Tibial nerve (tissue), 4 donors: ENCODE measurements around the gene PDLIM3. TPM values are rescaled to one million over a fixed set of nuclear protein-coding genes. Genes with fewer than 3 reads are reported as not detected.

Experiments used
- DNase-seq, 2 donors: peaks; one replicate each; pipeline ENCODE4 v3.0.0-alpha.2; 2019; ENCODE audit warnings: low spot score in 2 of 2
- H3K27ac ChIP-seq, 4 donors: fragments of 200-600 bp; sonication (generic) in 3 of 4; one replicate each; pipeline ENCODE4 v1.5.1; 2017 to 2019; ENCODE audit warnings: mild to moderate bottlenecking in 1 of 4
- H3K27me3 ChIP-seq, 2 donors: fragments of 200-600 bp; sonication (generic) in 1 of 2; one replicate each; pipeline versions ENCODE4 v1.5.1 to v1.6.0; 2017 to 2019
- H3K36me3 ChIP-seq, 3 donors: fragments of 200-600 bp; sonication (generic); one replicate each; pipeline ENCODE4 v1.5.1; 2018 to 2019
- H3K4me1 ChIP-seq, 4 donors: fragments of 200-600 bp; sonication (generic) in 3 of 4; one replicate each; pipeline ENCODE4 v1.5.1; 2017 to 2019
- H3K4me3 ChIP-seq, 4 donors: fragments of 200-600 bp; sonication (generic) in 3 of 4; one replicate each; pipeline ENCODE4 v1.5.1; 2017 to 2019; ENCODE audit warnings: mild to moderate bottlenecking in 1 of 4, moderate library complexity in 1 of 4
- H3K9me3 ChIP-seq, 4 donors: fragments of 200-600 bp; sonication (generic) in 3 of 4; one replicate each; pipeline ENCODE4 v1.5.1; 2017 to 2019
- CTCF ChIP-seq, 5 experiments: fragments of 200-600 bp in 3 of 5; fragments of 450-650 bp in 2 of 5; sonication (generic) in 3 of 5; IDR thresholded peaks; one replicate each; pipeline ENCODE4 v1.5.1; 2016 to 2019; ENCODE audit warnings: antibody characterized with exemption in 5 of 5, mild to moderate bottlenecking in 3 of 5, moderate library complexity in 2 of 5
- EP300 ChIP-seq, 2 donors: sonication (generic); formaldehyde crosslinking; IDR thresholded peaks; one replicate each; pipeline ENCODE4 v1.6.1; 2017; ENCODE audit warnings: antibody characterized with exemption in 2 of 2, mild to moderate bottlenecking in 1 of 2
- POLR2A ChIP-seq, 2 donors: fragments of 450-650 bp; IDR thresholded peaks; one replicate each; pipeline ENCODE4 v1.6.1; 2017; ENCODE audit warnings: antibody characterized with exemption in 2 of 2, mild to moderate bottlenecking in 2 of 2, moderate library complexity in 2 of 2
- WGBS, 2 donors: methylation state at CpG; one replicate each; pipeline ENCODE4 v1.1.5; 2018; 5-methylcytosine and 5-hydroxymethylcytosine counted together
- total RNA-seq, 4 donors: library from RNA; depleted of rRNA; stranded (reverse); fragments of >200 nt; gene quantifications; one replicate each; pipeline ENCODE4 v1.1.0, GENCODE V29; 2016

The PDLIM3 gene
- total RNA-seq, 4 donors from 2014 or later: 24.5 to 56.9 (median 45.0) TPM

- peaks cover 0 to 23% (median 0%) of the 10 kb centered on the region in 3 donors for H3K36me3 ChIP-seq
- no peak overlapping the region for H3K4me3 ChIP-seq
- peaks cover 0 to 15% (median 0%) of the 10 kb centered on the region in 4 donors for H3K9me3 ChIP-seq
- no peak for TF ChIP-seq POLR2A (IDR thresholded peaks at IDR 0.05)
- no peak for TF ChIP-seq EP300 (IDR thresholded peaks at IDR 0.05)
- no peak for TF ChIP-seq CTCF (IDR thresholded peaks at IDR 0.05)
- no peaks in the 10 kb centered on the region for H3K27me3 ChIP-seq
- no peak overlapping the region for H3K27ac ChIP-seq
- WGBS, 2 donors: 41 to 62% methylated on average over 1 of the region's 1 CpG
- H3K4me1 ChIP-seq: peaks cover 0 to 8% (median 0%) of the 10 kb centered on the region in 4 donors
- DNase-seq: no peak
Observed at GRCh38 chr4:185500576-185500975, 34.7 kb downstream of the PDLIM3 start.

GRCh38 chr4:185500035-185500434 is 35.3 kb downstream of the PDLIM3 start:
- Histone ChIP-seq H3K27ac (no peak overlapping the region), H3K27me3 (no peaks in the 10 kb centered on the region), H3K4me1 (peaks cover 0 to 5% (median 0%) of the 10 kb centered on the region in 4 donors), H3K4me3 (no peak overlapping the region), H3K36me3 (peaks cover 0 to 23% (median 0%) of the 10 kb centered on the region in 3 donors), H3K9me3 (peaks cover 0 to 15% (median 0%) of the 10 kb centered on the region in 4 donors)
- 97% methylated on average over 9 of the region's 9 CpGs for WGBS, 2 donors
- no peak for DNase-seq
- no peak for TF ChIP-seq CTCF (IDR thresholded peaks at IDR 0.05)
- TF ChIP-seq POLR2A (IDR thresholded peaks at IDR 0.05): no peak
- no peak for TF ChIP-seq EP300 (IDR thresholded peaks at IDR 0.05)

GRCh38 chr4:185488650-185489049 is 46.7 kb downstream of the PDLIM3 start:
- peaks cover 0 to 17% (median 3%) of the 10 kb centered on the region in 4 donors for H3K9me3 ChIP-seq
- no peak overlapping the region for H3K27ac ChIP-seq
- H3K4me3 ChIP-seq: no peak overlapping the region
- no peak for DNase-seq
- TF ChIP-seq CTCF (IDR thresholded peaks at IDR 0.05) (no peak), EP300 (IDR thresholded peaks at IDR 0.05) (no peak)
- WGBS, 2 donors: 90 to 95% methylated on average over 2 of the region's 2 CpGs
- no peaks in the 10 kb centered on the region for H3K36me3 ChIP-seq
- H3K4me1 ChIP-seq: no peaks in the 10 kb centered on the region
- no peaks in the 10 kb centered on the region for H3K27me3 ChIP-seq

- Histone ChIP-seq H3K4me1 (no peaks in the 10 kb centered on the region), H3K27ac (no peak overlapping the region), H3K4me3 (no peak overlapping the region), H3K9me3 (no peaks in the 10 kb centered on the region), H3K27me3 (no peaks in the 10 kb centered on the region), H3K36me3 (no peaks in the 10 kb centered on the region)
- WGBS, 2 donors: 81 to 82% methylated on average over 2 of the region's 2 CpGs
- no peak for DNase-seq
- TF ChIP-seq EP300 (IDR thresholded peaks at IDR 0.05) (no peak), CTCF (IDR thresholded peaks at IDR 0.05) (no peak), POLR2A (IDR thresholded peaks at IDR 0.05) (no peak)
Observed at GRCh38 chr4:185481401-185481800, 53.9 kb downstream of the PDLIM3 start.

GRCh38 chr4:185480016-185480732 is 55.1 kb downstream of the PDLIM3 start:
- DNase-seq: no peak

More at GRCh38 chr4:185480016-185480732, 55.1 kb downstream of the PDLIM3 start:
- 73 to 80% methylated on average over 15 of the region's 15 CpGs for WGBS, 2 donors
- no peak overlapping the region for H3K27ac ChIP-seq
- H3K36me3 ChIP-seq: no peaks in the 10 kb centered on the region
- no peaks in the 10 kb centered on the region for H3K27me3 ChIP-seq
- H3K4me3 ChIP-seq: no peak overlapping the region
- no peaks in the 10 kb centered on the region for H3K4me1 ChIP-seq
- no peaks in the 10 kb centered on the region for H3K9me3 ChIP-seq
- no peak for TF ChIP-seq CTCF (IDR thresholded peaks at IDR 0.05)
- TF ChIP-seq EP300 (IDR thresholded peaks at IDR 0.05): no peak
- no peak for TF ChIP-seq POLR2A (IDR thresholded peaks at IDR 0.05)
